ENCODE data around the gene NEFH.

DNA sequence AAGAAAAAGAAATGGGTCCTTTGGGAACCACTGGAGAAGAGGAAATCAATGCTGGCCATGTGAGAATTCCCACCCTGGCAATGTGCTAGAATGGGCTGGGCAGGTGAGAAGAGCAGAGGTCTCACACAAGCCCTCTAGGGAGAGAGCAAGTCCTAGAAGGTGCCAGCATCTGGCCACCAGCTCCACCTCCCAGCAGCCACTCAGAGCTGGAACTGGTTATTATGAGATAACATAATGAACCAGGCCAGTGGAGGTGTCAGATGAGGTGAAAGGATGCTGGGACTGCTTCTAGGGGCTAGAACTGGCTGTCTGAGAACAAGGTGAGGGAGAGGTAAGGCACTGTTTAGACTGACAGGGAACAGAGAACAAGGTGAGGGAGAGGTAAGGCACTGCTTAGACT is 29.3 kb downstream of the NEFH start:
- TF ChIP-seq FOXM1 (IDR thresholded peaks at IDR 0.05; ENCODE audit: borderline replicate concordance) (no peak), ZNF384 (IDR thresholded peaks at IDR 0.05) (no peak), SUZ12 (IDR thresholded peaks at IDR 0.05) (no peak), BHLHE40 (IDR thresholded peaks at IDR 0.05; ENCODE audit: borderline replicate concordance) (no peak), SP1 (IDR thresholded peaks at IDR 0.05) (no peak), LEF1 (IDR thresholded peaks at IDR 0.05; ENCODE audit: borderline replicate concordance) (no peak)

All from HEK293T (cell line).